HG03135 (cell line): ENCODE data around the gene STX8.
"Not testable (repeated sequence)": the region's sequence is repeated elsewhere in the genome, so short reads cannot be mapped to it uniquely, and the experiment has no call there.

ENCODE experiments used
- ATAC-seq: cut with Tn5 transposase; IDR thresholded peaks from one replicate; pipeline ENCODE4 v1.9.1; 2021; ENCODE audit warnings: mild to moderate bottlenecking, moderate library complexity; ENCODE audit not compliant: unreplicated experiment

STX8 gene

GRCh38 chr17:9512323-9513168 is 63.1 kb downstream of the STX8 start:
- no peak for ATAC-seq

- no peak for ATAC-seq
Measured at GRCh38 chr17:9509236-9509816, 66.3 kb downstream of the STX8 start.

- ATAC-seq, result no peak
Measured at GRCh38 chr17:9499041-9499440, 76.6 kb downstream of the STX8 start.

- no peak for ATAC-seq
Measured at GRCh38 chr17:9498490-9498889, 77.1 kb downstream of the STX8 start.

DNA sequence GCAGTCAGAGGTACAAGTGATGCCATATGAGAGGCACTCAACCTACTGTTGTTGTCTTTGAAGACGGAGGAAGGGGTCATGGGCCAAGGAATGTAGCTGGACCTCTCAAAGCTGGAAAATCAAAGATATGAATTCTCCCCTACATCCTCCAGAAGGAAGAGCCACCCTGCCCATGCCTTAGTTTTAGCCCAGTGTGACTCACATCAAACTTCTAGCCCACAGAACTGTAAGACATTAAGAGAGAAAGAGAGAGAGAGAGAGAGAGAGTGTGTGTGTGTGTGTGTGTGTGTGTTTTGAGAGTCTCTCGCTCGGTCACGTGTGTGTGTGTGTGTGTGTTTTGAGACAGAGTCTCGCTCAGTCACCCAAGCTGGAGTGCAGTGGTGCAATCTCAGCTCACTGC is 87.1 kb downstream of the STX8 start:
- no peak for ATAC-seq

DNA sequence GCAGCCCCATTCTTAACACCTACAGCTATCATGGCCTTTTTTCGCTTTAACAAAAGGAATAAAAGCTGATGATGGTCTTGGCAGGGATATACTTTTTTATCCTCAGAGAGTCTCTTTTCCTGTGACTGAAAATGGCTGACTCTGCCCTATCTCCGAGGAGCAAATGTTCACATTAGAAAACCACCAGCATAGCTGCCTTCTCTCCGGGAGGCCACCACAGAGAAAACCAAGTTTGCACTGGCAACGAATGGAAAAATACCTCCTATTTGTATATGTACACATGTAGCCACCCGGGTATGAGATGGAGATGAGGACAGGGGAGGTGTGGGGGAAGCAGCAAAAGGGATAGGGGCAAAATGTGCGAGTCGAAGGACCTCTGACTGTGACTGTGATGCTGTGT is 88.2 kb downstream of the STX8 start:
- no peak for ATAC-seq

DNA sequence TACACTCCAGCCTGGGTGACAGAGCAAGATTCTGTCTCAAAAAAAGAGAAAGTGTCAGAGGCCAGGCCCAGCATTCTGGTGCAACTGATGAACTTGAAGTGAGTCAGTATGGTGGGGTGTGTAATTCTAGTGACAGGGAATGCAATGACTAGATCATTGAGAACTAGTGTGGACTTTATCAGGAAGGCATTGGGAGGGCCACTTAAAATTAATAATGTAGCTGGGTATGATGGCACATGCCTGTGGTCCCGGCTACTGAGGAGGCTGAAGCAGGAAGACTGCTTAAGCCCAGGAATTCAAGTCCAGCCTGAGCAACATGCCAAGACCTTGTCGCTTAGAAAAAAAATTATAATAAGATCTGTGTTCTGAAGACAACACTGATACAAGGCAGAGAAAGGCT is 90.8 kb downstream of the STX8 start:
- ATAC-seq, result no peak

GRCh38 chr17:9479964-9480363 is 95.7 kb downstream of the STX8 start:
- ATAC-seq, result no peak

DNA sequence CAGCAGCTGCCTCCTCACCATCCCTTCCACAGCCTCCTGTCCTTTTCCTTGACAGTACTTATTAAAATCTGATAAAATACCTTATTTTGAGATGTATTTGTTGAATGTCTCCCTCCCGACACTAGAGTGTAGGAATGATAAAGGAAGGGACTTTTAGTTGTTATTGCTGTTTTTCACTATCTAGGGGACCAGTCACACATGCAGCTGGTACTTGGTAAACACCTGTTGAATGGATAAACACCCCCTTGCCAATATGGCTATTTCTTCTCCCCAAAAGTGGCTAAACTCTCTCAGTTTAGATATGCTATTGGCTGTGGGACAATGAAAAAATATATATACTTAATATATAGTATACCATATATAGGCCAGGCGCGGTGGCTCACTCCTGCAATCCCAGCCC is 96.7 kb downstream of the STX8 start:
- ATAC-seq, result no peak

DNA sequence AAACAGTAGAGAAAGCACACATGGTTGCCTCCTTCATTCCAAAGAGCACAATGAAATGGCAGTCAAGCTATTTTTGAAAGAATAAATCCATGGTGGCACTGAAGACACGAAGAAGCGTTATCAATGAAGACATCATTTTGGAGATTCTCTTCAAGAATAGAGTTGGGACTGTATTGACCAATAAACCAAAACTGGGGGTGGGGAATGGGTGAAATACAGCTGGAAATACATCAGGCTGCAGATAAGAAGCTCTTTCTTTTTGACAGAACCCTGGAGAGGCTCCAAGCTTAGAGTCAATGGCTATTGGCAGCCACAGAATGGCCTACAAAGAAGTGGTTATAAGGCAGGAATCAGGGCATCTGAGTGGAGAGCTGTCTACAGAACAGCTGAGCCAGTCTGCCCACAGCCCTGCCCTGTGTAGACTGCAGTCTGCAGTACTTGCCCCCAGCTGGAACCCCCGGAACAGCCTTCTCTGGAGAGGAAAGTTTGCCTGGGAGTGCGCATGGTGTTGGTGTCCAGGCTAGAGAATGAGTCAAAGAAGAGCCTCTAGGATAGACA is 100.4 kb downstream of the STX8 start:
- no peak for ATAC-seq

DNA sequence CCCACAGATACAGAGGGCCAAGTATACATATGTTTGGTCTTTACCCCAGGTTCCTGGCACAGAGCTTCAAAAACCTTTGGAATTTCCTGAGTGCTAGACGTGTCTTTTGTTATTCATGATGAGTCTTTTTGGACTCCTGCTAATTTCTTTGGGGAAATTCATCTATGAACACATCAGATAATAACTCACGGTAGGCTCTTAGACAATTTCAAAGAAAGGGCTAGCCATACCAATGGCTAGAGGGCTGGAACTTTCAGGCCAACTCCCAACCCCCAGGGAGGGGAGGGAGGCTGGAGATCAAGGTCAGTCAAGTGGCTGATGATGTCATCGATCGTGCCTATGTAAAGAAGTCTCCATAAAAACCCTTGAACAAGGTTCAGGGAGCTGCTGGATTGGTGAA is 101.9 kb downstream of the STX8 start:
- ATAC-seq, result no peak

- no peak for ATAC-seq
Measured at GRCh38 chr17:9472541-9472940, 103.1 kb downstream of the STX8 start.

GRCh38 chr17:9472094-9472493 is 103.5 kb downstream of the STX8 start:
- no peak for ATAC-seq

GRCh38 chr17:9470171-9470570 is 105.4 kb downstream of the STX8 start:
- ATAC-seq, result no peak

DNA sequence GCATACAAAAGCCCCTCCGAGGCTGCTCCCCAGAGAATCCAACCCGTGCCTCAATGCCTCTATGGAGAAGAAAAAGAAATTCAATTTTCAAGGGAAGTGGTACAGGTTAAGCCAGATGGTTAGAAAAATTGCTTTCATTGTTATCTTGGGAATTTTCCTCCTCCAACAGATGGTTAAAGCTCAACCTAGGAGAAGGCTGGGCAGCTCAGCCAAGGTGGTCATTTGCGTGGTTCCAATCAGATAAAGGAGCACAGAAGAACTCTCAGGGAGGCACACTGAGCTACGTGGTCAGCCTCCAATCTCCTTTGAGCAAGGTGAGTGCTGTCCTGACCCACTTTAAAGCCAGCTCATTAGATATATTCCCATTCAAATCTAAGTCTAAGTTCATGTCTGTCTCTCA is 106.7 kb downstream of the STX8 start:
- ATAC-seq, result no peak

DNA sequence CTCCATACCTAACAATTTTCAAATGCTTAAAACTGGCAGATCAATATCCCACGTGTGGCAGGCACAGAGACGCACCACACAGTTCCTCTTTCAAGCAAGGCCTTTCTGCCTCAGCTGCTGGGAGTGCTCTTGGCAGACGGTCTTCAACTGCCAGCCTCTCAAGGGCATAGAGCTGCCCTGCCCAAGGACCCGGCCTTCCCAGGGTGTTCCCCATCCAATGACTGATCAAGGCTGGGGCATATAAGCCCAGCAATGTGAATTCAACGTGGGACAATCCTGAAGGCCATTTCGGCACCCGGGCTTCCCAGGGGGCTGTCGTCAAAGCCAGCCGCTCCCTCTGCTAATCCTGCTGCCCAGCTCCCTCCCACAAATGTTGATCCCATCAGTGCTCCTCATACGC is 107.1 kb downstream of the STX8 start:
- no peak for ATAC-seq

DNA sequence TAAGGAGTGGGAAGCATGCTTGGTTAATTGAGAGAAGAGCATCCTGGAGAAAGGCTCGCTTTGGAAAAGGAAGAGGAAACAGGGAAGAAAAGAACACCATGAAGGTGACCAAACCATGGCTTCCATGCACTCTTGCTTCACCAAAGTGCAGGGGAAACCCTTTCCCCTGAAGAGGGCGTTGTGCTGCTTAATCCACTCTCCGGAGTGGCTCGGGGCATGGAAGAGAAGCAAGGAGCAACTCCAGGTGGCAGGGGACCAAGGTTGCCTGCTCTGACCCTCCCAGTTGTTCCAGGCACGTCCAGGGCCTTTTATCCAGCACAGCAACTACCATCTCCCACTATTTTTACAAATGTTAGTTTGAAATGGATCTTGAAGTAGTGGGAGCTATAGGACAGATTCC is 108.1 kb downstream of the STX8 start:
- ATAC-seq, result no peak

DNA sequence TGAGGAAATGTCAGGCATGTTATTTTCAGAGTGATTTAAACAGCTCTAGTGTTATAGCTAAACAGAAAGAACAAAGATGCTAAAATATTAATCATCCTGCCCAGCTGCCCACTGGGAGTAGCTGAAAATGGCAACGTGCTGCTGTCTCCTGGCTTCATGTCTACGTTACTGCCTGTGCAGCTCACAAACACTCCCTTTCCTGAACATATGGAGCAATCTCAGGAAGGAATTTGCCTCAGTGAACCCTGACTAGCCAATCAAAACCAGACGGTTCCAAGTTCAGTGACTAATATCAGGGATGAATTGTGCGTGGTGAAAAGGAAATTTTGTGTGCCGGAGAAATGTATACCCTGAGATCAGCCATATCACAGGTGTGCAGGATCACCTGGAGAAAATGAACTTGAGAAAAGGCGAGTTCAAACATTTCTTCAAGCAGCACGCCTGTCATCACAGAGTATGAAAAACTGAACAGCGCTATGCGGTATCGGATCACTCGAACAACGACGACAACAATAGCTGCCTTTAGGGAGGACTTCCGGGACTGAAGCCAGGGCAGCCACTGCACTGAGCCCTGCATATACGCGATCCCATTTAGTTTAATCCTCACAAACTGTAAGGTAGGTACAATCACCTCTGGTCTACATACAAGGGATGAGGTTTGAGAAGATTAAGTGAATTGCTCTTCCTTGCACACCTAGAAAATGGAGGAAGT is 110.3 kb downstream of the STX8 start:
- no peak for ATAC-seq

DNA sequence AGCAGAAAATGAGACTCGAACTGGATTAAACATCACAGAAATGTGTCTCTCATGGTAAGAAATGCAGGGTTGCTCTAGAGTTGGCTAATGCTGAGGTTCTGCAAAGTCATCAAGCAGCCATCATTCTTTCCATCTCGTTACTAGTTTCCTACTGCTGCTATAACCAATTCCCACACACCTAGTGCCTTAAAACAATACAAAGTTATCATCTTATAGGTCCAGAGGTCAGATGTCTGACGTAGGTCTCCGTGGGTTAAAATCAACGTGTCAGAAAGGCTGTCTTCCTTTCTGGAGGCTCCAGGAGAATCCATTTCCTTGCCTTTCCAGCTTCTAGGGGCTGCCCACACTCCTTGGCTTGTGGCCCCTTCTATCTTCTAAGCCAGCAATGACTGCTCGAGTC is 118.6 kb downstream of the STX8 start:
- no peak for ATAC-seq

DNA sequence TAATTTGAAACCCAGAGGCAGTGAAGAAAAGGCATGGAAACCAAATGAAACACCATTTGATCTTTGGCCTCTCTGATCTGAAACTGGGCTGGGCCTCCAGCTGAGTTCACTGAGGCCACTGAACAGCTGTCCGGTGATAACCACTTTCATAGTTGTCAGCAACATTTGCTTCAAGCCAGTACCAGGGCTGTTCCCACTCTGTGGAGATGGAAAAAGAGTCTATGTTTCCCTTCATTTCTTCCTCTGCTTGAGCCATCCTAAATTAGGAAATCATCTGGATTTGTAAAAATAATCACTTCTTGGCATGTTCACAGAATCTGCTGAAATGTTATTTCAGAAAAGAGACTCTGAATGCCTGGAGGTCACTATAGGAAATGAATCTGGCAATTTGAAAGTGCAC is 119.3 kb downstream of the STX8 start:
- no peak for ATAC-seq

DNA sequence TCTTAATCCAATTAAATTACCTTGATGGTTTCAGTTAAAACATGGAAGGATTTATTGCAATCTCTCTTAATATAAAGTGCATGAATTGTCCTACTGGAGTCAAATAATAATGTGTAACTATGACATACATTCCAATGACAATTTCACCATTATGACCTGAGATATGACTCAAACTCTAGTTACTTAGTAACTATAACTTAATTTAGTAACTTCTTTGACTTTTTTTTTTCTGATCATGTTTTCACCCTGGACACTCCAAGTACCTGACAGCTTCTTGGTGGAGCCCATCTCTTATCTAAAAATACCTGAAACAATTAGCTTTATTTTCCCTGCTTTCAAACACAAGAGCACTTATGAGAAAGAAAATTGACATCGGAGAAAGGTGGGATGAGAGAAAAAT is 123.7 kb downstream of the STX8 start:
- no peak for ATAC-seq

GRCh38 chr17:9447298-9447697 is 128.3 kb downstream of the STX8 start:
- not testable (repeated sequence) for ATAC-seq
